ENCODE data around the gene SLC35G3. TPM values are rescaled to one million over a fixed set of nuclear protein-coding genes. Genes with fewer than 3 reads are reported as not detected.

SLC35G3 gene
- total RNA-seq, 4 donors from 2014 or later = not detected

DNA sequence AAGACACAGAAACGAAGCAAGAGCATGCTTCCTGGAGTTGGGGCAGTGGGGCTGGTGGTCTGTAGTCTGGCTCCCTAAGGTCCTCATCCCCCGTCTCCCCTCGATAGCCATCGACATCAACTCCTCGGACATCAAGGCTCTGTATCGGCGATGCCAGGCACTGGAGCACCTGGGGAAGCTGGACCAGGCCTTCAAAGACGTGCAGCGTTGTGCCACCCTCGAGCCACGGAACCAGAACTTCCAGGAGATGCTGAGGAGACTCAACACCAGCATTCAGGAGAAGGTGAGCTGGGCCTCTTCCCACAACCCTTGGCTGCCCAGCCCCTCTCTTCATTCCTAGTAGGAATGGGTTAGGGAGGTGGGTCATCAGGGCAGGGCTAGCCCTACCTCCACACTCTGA is 44.3 kb downstream of the SLC35G3 start:
- H3K27ac ChIP-seq = no peak overlapping the region
- no peaks in the 10 kb centered on the region for H3K9me3 ChIP-seq
- H3K36me3 ChIP-seq = no peaks in the 10 kb centered on the region
- no peak for TF ChIP-seq POLR2A (IDR thresholded peaks at IDR 0.05)
- TF ChIP-seq, protein P1, sequence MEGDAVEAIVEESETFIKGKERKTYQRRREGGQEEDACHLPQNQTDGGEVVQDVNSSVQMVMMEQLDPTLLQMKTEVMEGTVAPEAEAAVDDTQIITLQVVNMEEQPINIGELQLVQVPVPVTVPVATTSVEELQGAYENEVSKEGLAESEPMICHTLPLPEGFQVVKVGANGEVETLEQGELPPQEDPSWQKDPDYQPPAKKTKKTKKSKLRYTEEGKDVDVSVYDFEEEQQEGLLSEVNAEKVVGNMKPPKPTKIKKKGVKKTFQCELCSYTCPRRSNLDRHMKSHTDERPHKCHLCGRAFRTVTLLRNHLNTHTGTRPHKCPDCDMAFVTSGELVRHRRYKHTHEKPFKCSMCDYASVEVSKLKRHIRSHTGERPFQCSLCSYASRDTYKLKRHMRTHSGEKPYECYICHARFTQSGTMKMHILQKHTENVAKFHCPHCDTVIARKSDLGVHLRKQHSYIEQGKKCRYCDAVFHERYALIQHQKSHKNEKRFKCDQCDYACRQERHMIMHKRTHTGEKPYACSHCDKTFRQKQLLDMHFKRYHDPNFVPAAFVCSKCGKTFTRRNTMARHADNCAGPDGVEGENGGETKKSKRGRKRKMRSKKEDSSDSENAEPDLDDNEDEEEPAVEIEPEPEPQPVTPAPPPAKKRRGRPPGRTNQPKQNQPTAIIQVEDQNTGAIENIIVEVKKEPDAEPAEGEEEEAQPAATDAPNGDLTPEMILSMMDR (IDR thresholded peaks at IDR 0.05) = no peak
- H3K4me1 ChIP-seq = no peaks in the 10 kb centered on the region
- no peaks in the 10 kb centered on the region for H3K27me3 ChIP-seq
- H3K4me3 ChIP-seq = no peak overlapping the region
- no peak for DNase-seq

DNA sequence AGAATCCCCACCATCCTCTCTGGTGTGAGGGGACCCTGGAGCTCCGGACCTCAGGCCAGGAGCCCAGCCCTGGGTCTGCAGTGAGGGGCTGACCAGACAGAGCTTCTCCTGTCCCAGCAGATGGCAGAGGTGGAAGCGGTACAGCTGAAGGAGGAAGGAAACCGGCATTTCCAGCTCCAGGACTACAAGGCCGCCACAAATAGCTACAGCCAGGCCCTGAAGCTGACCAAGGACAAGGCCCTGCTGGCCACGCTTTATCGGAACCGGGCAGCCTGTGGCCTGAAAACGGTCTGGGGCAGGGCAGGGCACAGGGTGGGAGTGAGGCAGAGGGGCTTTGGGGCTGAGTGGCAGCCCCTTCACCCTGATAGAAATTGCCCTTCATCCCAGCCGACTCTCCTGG is 46.0 kb downstream of the SLC35G3 start:
- Histone ChIP-seq H3K27ac (no peak overlapping the region), H3K4me1 (no peaks in the 10 kb centered on the region), H3K36me3 (no peaks in the 10 kb centered on the region), H3K9me3 (no peaks in the 10 kb centered on the region), H3K27me3 (no peaks in the 10 kb centered on the region), H3K4me3 (no peak overlapping the region)
- no peak for DNase-seq
- TF ChIP-seq, protein P1 (IDR thresholded peaks at IDR 0.05) = no peak

DNA sequence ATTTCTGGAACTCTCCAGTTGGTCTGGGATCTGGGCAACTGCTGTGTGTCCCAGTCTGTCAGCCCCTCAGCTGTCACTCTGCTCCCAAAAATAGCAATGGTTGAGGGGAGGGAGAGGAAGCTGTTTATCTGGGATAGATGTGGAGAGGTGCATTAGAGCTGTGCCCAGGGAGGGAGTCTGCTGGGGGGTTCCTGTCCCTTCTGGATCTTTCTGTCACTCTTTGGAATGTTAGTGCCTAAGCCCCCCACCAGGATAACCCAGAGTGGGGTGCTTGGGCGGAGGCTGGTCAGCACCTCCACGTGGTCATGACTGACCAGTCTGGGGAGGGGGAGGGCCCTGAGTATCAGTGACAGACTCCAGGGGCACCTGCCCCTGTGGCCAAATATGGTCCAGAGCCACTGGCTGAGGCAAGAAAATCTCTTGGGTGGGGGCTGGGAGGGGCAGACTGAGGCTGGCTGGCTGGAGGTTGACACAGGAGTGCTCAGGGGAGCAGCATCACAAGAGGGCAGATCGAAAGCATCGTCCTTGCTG is 46.8 kb downstream of the SLC35G3 start, which contains the start of gene UNC45B:
UNC45B (plus strand) TSS at position 443 of the 531 bp plus-strand sequence. CDS start 447 bp downstream, outside the sequence.
- Histone ChIP-seq H3K27me3 (no peaks in the 10 kb centered on the region), H3K9me3 (no peaks in the 10 kb centered on the region), H3K27ac (no peak within 1 kb of the TSS), H3K36me3 (no peaks in the 10 kb centered on the region), H3K4me3 (no peak within 1 kb of the TSS), H3K4me1 (no peaks in the 10 kb centered on the region)
- TF ChIP-seq, protein P1 (IDR thresholded peaks at IDR 0.05) = no peak
- no peak for TF ChIP-seq POLR2A (IDR thresholded peaks at IDR 0.05)
- DNase-seq = no peak

DNA sequence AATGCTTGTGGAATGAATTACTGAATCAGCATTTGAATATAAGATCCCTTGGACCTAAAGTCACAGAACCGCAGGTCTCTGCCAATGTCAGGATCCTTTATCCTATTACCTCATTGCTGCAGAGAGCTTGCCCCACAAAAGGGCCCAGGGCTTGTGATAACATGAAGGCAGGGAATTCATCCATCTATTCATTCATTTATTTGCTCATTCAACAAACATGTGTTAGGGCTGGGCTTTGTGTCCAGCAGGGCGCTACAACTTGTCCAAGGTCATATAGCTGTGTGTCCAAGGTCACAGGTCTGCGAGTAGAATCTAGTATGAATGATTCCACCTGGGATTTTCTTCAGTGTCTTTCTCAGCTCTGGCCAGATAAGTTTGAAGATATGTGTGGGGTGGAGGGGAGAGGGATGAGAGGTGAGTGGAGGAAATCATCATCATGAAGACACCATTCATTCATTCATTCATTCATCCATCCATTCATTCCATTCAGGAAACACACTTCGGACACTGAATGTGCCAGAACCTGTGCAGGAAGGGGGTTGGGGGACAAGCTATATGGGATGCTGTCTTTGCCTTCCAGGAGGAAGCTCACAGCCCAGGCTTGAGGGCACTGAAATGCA is 47.9 kb downstream of the SLC35G3 start:
- H3K27ac ChIP-seq = no peak overlapping the region
- TF ChIP-seq, protein P1 (IDR thresholded peaks at IDR 0.05) = no peak
- no peak for TF ChIP-seq POLR2A (IDR thresholded peaks at IDR 0.05)
- no peak for DNase-seq

DNA sequence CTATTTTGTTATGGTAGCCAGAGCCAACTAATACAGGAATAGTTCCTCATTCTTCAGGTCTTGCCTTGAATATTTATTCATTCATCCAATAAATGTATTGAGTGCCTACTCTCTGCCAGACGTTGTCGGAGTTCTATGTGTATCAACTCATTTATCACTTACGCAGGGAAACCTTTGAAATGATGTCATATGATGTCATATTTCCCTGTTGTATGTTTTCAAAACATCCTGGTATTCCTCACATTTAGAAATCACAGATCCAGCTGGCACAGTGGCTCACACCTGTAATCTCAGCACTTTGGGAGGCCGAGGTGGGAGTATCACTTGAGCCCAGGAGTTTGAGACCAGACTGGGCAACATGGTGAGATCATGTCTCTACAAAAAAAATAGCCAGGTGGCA is 49.4 kb downstream of the SLC35G3 start:
- Histone ChIP-seq H3K9me3 (no peaks in the 10 kb centered on the region), H3K27ac (no peak overlapping the region), H3K4me3 (no peak overlapping the region), H3K27me3 (no peaks in the 10 kb centered on the region), H3K4me1 (peaks cover 0 to 7% (median 3%) of the 10 kb centered on the region in 4 donors), H3K36me3 (no peaks in the 10 kb centered on the region)
- DNase-seq = no peak
- TF ChIP-seq POLR2A (IDR thresholded peaks at IDR 0.05) = no peak
- TF ChIP-seq, protein P1 (IDR thresholded peaks at IDR 0.05) = no peak

More for the DNA sequence above, 47.9 kb downstream of the SLC35G3 start:
- Histone ChIP-seq H3K9me3 (no peaks in the 10 kb centered on the region), H3K4me1 (peaks cover 0 to under 1% (median 0%) of the 10 kb centered on the region in 4 donors), H3K4me3 (no peak overlapping the region), H3K36me3 (no peaks in the 10 kb centered on the region), H3K27me3 (no peaks in the 10 kb centered on the region)

Other genes starting within 250 kb of the SLC35G3 start
- gene CCT6B, start 232.9 kb downstream of the SLC35G3 start, total RNA-seq = 1 to 10 TPM in 1 of 4 donors, under 1 TPM in 2, not detected in 1; 0.94 to 5.0 (median 0.95) TPM
- gene ZNF830, start 232.9 kb downstream of the SLC35G3 start, total RNA-seq = 10 to 100 TPM in 3 of 4 donors, 1 to 10 TPM in 1; 9.4 to 19.8 (median 11.3) TPM
- gene LIG3, start 213.9 kb downstream of the SLC35G3 start, total RNA-seq = 10 to 100 TPM; 19.6 to 82.5 (median 36.3) TPM
- 10 to 100 TPM; 33.0 to 76.7 (median 43.0) TPM for gene RFFL, start 130.7 kb downstream of the SLC35G3 start, total RNA-seq
- gene RAD51D, start 74.5 kb downstream of the SLC35G3 start, total RNA-seq = 10 to 100 TPM in 3 of 4 donors, 1 to 10 TPM in 1; 6.3 to 18.2 (median 14.7) TPM
- gene FNDC8, start 72.8 kb downstream of the SLC35G3 start, total RNA-seq = not detected
- gene NLE1, start 52.1 kb downstream of the SLC35G3 start, total RNA-seq = 10 to 100 TPM in 1 of 4 donors, 1 to 10 TPM in 3; 5.1 to 11.7 (median 8.3) TPM
- not detected for gene UNC45B, start 46.6 kb downstream of the SLC35G3 start, total RNA-seq
- gene SLFN5, start 48.7 kb upstream of the SLC35G3 start, total RNA-seq = 10 to 100 TPM in 2 of 4 donors, 1 to 10 TPM in 2; 6.8 to 35.5 (median 11.4) TPM
- gene SLFN11, start 179.2 kb upstream of the SLC35G3 start, total RNA-seq = 10 to 100 TPM in 1 of 4 donors, 1 to 10 TPM in 3; 3.6 to 73.4 (median 5.6) TPM
- 10 to 100 TPM in 1 of 4 donors, 1 to 10 TPM in 3; 4.7 to 33.8 (median 7.5) TPM for gene SLFN12, start 238.1 kb upstream of the SLC35G3 start, total RNA-seq

Measured in Peyer's patch (tissue), 4 donors.